HCT116 (cell line): ENCODE results near the gene ZSWIM7. TPM values are rescaled to one million over a fixed set of nuclear protein-coding genes. Genes with fewer than 3 reads are reported as not detected.

ENCODE experiments used
- ATAC-seq: fragments of 200-7000 bp; cut with Tn5 transposase; 2 replicates; pipeline ENCODE4 v1.9.1; 2020; ENCODE audit warnings: mild to moderate bottlenecking, moderate library complexity
- BruUV-seq: library from RNA; stranded (reverse); fragments of 400-500 nt; replicated peaks from 2 replicates; lab custom pipeline; 2021; lab: Mats Ljungman, UMichigan
- CTCF ChIA-PET: fragments of 300-600 bp; sonication (Branson Sonifier 250); formaldehyde crosslinking; loops from one replicate; lab custom pipeline; 2021; ENCODE audit warnings: antibody characterized with exemption; lab: Charles Lee
- POLR2A ChIA-PET: fragments of 300-600, 350-600 bp; sonication (Branson Sonifier 250); formaldehyde crosslinking; loops from one replicate; lab custom pipeline; 2021; ENCODE audit warnings: antibody characterized with exemption; lab: Charles Lee
- RAD21 ChIA-PET, 2 experiments: fragments of 300-600 bp; sonication (Branson Sonifier 250); formaldehyde crosslinking; loops; one replicate each; lab custom pipeline; 2023; ENCODE audit warnings: low total read pairs in 2 of 2; ENCODE audit not compliant: uncharacterized antibody in 2 of 2, unreplicated experiment in 2 of 2, low non-redundant PET in 1 of 2; lab: Charles Lee
- DNase-seq: peaks from one replicate; pipeline ENCODE4 v3.0.0-alpha.2; 2010; ENCODE audit warnings: low read depth, low spot score
- H2AFZ ChIP-seq: fragments of 200-600 bp; shearing (Covaris generic), sonication (generic); 2 replicates; pipeline ENCODE4 v1.6.1; 2017; ENCODE audit warnings: low read depth, mixed run types, mixed read lengths, antibody characterized with exemption, low read length; ENCODE audit not compliant: poor library complexity, severe bottlenecking
- H3K27ac ChIP-seq: 2 replicates; pipeline ENCODE4 v1.5.1; 2012; ENCODE audit warnings: low read depth, low read length
- H3K27me3 ChIP-seq: fragments of 200-600 bp; sonication (generic); 2 replicates; pipeline ENCODE4 v1.6.1; 2016; ENCODE audit warnings: mixed run types, low read length, mixed read lengths; ENCODE audit not compliant: insufficient read depth
- H3K36me3 ChIP-seq, 2 experiments: fragments of 200-500 bp in 1 of 2; fragments of 200-600 bp in 1 of 2; sonication (Bioruptor generic) in 1 of 2; sonication (generic) in 1 of 2; 2 replicates each; pipeline versions ENCODE4 v1.5.1 to v1.6.1; 2014 to 2016; ENCODE audit warnings: low read length in 2 of 2, inconsistent platforms in 1 of 2, mixed read lengths in 1 of 2, mixed run types in 1 of 2; ENCODE audit not compliant: insufficient read depth in 2 of 2, control insufficient read depth in 1 of 2
- H3K4me1 ChIP-seq, 2 experiments: fragments of 200-600 bp in 1 of 2; sonication (generic) in 1 of 2; 2 replicates each; pipeline versions ENCODE4 v1.5.1 to v1.6.1; 2012 to 2017; ENCODE audit warnings: low read length in 2 of 2, inconsistent platforms in 1 of 2, mild to moderate bottlenecking in 1 of 2, mixed read lengths in 1 of 2, mixed run types in 1 of 2, moderate library complexity in 1 of 2; ENCODE audit not compliant: insufficient read depth in 2 of 2, control insufficient read depth in 1 of 2
- H3K4me2 ChIP-seq: fragments of 200-600 bp; sonication (generic); 2 replicates; pipeline ENCODE4 v1.6.1; 2017; ENCODE audit warnings: mixed run types, low read length, mixed read lengths
- H3K4me3 ChIP-seq, 2 experiments: fragments of 200-600 bp in 1 of 2; sonication (generic) in 1 of 2; replicated peaks in 1 of 2; 2 replicates each; pipeline ENCODE4 v1.5.1; 2011 to 2016; ENCODE audit warnings: low read length in 2 of 2, control low read depth in 1 of 2, low read depth in 1 of 2, mild to moderate bottlenecking in 1 of 2, mixed read lengths in 1 of 2, mixed run types in 1 of 2
- H3K79me2 ChIP-seq: fragments of 200-600 bp; sonication (generic); 2 replicates; pipeline ENCODE4 v1.6.1; 2017; ENCODE audit warnings: mild to moderate bottlenecking, mixed run types, low read length, moderate library complexity, mixed read lengths; ENCODE audit not compliant: insufficient read depth
- H3K9ac ChIP-seq: fragments of 200-600 bp; sonication (generic); 2 replicates; pipeline ENCODE4 v1.6.1; 2016; ENCODE audit warnings: low read length, mixed read lengths
- H3K9me2 ChIP-seq: fragments of 200-600 bp; sonication (generic), shearing (Covaris generic); 2 replicates; pipeline ENCODE4 v1.6.1; 2017; ENCODE audit warnings: mixed run types, mild to moderate bottlenecking, moderate library complexity; ENCODE audit not compliant: insufficient read depth
- H3K9me3 ChIP-seq, 2 experiments: fragments of 200-500 bp in 1 of 2; fragments of 200-600 bp in 1 of 2; sonication (Bioruptor generic) in 1 of 2; sonication (generic) in 1 of 2; 2 replicates each; pipeline ENCODE4 v1.6.1; 2014 to 2017; ENCODE audit warnings: low read length in 2 of 2, mixed read lengths in 2 of 2, inconsistent platforms in 1 of 2, low read depth in 1 of 2, mild to moderate bottlenecking in 1 of 2, mixed run types in 1 of 2, moderate library complexity in 1 of 2; ENCODE audit not compliant: control insufficient read depth in 1 of 2, insufficient read depth in 1 of 2
- H4K20me1 ChIP-seq: fragments of 200-600 bp; sonication (generic), shearing (Covaris generic); 2 replicates; pipeline ENCODE4 v1.6.1; 2017; ENCODE audit warnings: mixed run types, mild to moderate bottlenecking, moderate library complexity; ENCODE audit not compliant: insufficient read depth
- CBX3 ChIP-seq: IDR thresholded peaks from 2 replicates; pipeline ENCODE4 v1.6.1; 2012; ENCODE audit warnings: low read depth
- CTCF ChIP-seq, 3 experiments: fragments of 200-600 bp in 1 of 3; sonication (generic) in 1 of 3; IDR thresholded peaks in 2 of 3; conservative IDR thresholded peaks in 1 of 3; 2 replicates each; pipeline ENCODE4 v1.5.1; 2012 to 2017; ENCODE audit warnings: low read depth in 2 of 3, low read length in 2 of 3, antibody characterized with exemption in 1 of 3, borderline replicate concordance in 1 of 3, control low read depth in 1 of 3, mild to moderate bottlenecking in 1 of 3, mixed read lengths in 1 of 3, mixed run types in 1 of 3, moderate library complexity in 1 of 3; ENCODE audit not compliant: insufficient read depth in 1 of 3
- ELF1 ChIP-seq: IDR thresholded peaks from 2 replicates; pipeline ENCODE4 v1.6.1; 2012; ENCODE audit warnings: low read depth, borderline replicate concordance
- EZH2 ChIP-seq: fragments of 200-600 bp; sonication (generic); IDR thresholded peaks from 2 replicates; pipeline ENCODE4 v1.6.1; 2017; ENCODE audit warnings: antibody characterized with exemption, mixed run types
- EZH2phosphoT487 ChIP-seq: fragments of 200-600 bp; IDR thresholded peaks from 2 replicates; pipeline ENCODE4 v1.6.1; 2018; ENCODE audit warnings: antibody characterized with exemption, borderline replicate concordance
- FOSL1 ChIP-seq: IDR thresholded peaks from 2 replicates; pipeline ENCODE4 v1.6.1; 2012; ENCODE audit warnings: low read depth
- JUND ChIP-seq: IDR thresholded peaks from 2 replicates; pipeline ENCODE4 v1.6.1; 2012
- POLR2A ChIP-seq: IDR thresholded peaks from 2 replicates; pipeline ENCODE4 v1.7.0; 2011; ENCODE audit warnings: borderline replicate concordance; ENCODE audit not compliant: insufficient read depth, insufficient read length; ENCODE audit errors: extremely low read depth
- POLR2AphosphoS5 ChIP-seq: IDR thresholded peaks from 2 replicates; pipeline ENCODE4 v1.6.1; 2011; ENCODE audit warnings: mild to moderate bottlenecking, low read depth, low read length, moderate library complexity
- REST ChIP-seq: IDR thresholded peaks from 2 replicates; pipeline ENCODE4 v1.6.1; 2012; ENCODE audit warnings: low read depth
- SIN3A ChIP-seq: IDR thresholded peaks from 2 replicates; pipeline ENCODE4 v1.6.1; 2012; ENCODE audit warnings: low read depth
- SP1 ChIP-seq: IDR thresholded peaks from 2 replicates; pipeline ENCODE4 v1.6.1; 2012; ENCODE audit warnings: low read depth
- TCF7L2 ChIP-seq: IDR thresholded peaks from 2 replicates; pipeline ENCODE4 v1.7.0; 2011; ENCODE audit warnings: borderline replicate concordance, inconsistent platforms; ENCODE audit not compliant: insufficient read depth, insufficient read length; ENCODE audit errors: extremely low read depth
- YY1 ChIP-seq: IDR thresholded peaks from 2 replicates; pipeline ENCODE4 v1.6.1; 2011; ENCODE audit warnings: low read length, low read depth, moderate library complexity, mild to moderate bottlenecking; ENCODE audit not compliant: insufficient replicate concordance; ENCODE audit errors: extremely low read depth
- ZFX ChIP-seq: fragments of 450-650 bp; IDR thresholded peaks from 2 replicates; pipeline ENCODE4 v1.6.1; 2017
- intact Hi-C: fragments of 100-400 bp; cut with micrococcal nuclease; formaldehyde crosslinking; loops from 2 replicates; pipeline ENCODE4 v1.10.0; 2022
- total RNA-seq: library from RNA; stranded (reverse); gene quantifications from one replicate; pipeline ENCODE4 v1.2.1, GENCODE V29; 2021; ENCODE audit not compliant: unreplicated experiment
- TF ChIP-seq, protein P1 (sequence below): IDR thresholded peaks from 2 replicates; pipeline ENCODE4 v1.6.1; 2012
- TF ChIP-seq, protein P2 (sequence below): IDR thresholded peaks from 2 replicates; pipeline ENCODE4 v1.6.1; 2012
- TF ChIP-seq, protein P3 (sequence below): IDR thresholded peaks from 2 replicates; pipeline ENCODE4 v1.6.1; 2011; ENCODE audit warnings: mild to moderate bottlenecking, low read length, moderate library complexity; ENCODE audit not compliant: insufficient replicate concordance; ENCODE audit errors: extremely low read depth

The ZSWIM7 gene
- total RNA-seq, 1 experiment from 2014 or later: 33.5 TPM

GRCh38 chr17:16040710-16041251 lies 41.3 kb upstream of the ZSWIM7 start:
- CTCF ChIA-PET: no interaction called here
- Histone ChIP-seq H3K4me3 (no peak overlapping the region), H3K4me1 (no peaks in the 10 kb centered on the region), H3K27me3 (no peaks in the 10 kb centered on the region), H3K9me3 (no peaks in the 10 kb centered on the region), H3K27ac (no peak overlapping the region), H3K9me2 (no peaks in the 10 kb centered on the region), H2AFZ (no peak overlapping the region), H3K79me2 (no peaks in the 10 kb centered on the region; the same call in 1 of the 2 replicates), H4K20me1 (no peaks in the 10 kb centered on the region), H3K9ac (no peak overlapping the region)
- intact Hi-C loops: no loop called here
- BruUV-seq: no TSS peak
- DNase-seq: no peak
- no peak for TF ChIP-seq FOSL1
- TF ChIP-seq POLR2A: no peak
- TF ChIP-seq SIN3A: no peak
- no peak for TF ChIP-seq EZH2
- TF ChIP-seq YY1: no peak
- no peak for TF ChIP-seq TCF7L2
- no peak for TF ChIP-seq SP1
- TF ChIP-seq ELF1: no peak
- TF ChIP-seq CBX3: no peak
- TF ChIP-seq, protein P1, sequence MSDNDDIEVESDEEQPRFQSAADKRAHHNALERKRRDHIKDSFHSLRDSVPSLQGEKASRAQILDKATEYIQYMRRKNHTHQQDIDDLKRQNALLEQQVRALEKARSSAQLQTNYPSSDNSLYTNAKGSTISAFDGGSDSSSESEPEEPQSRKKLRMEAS: no peak
- no peak for TF ChIP-seq ZFX
- TF ChIP-seq, protein P2, sequence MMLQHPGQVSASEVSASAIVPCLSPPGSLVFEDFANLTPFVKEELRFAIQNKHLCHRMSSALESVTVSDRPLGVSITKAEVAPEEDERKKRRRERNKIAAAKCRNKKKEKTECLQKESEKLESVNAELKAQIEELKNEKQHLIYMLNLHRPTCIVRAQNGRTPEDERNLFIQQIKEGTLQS: no peak
- TF ChIP-seq, protein P3, sequence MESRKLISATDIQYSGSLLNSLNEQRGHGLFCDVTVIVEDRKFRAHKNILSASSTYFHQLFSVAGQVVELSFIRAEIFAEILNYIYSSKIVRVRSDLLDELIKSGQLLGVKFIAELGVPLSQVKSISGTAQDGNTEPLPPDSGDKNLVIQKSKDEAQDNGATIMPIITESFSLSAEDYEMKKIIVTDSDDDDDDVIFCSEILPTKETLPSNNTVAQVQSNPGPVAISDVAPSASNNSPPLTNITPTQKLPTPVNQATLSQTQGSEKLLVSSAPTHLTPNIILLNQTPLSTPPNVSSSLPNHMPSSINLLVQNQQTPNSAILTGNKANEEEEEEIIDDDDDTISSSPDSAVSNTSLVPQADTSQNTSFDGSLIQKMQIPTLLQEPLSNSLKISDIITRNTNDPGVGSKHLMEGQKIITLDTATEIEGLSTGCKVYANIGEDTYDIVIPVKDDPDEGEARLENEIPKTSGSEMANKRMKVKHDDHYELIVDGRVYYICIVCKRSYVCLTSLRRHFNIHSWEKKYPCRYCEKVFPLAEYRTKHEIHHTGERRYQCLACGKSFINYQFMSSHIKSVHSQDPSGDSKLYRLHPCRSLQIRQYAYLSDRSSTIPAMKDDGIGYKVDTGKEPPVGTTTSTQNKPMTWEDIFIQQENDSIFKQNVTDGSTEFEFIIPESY: no peak
- no peak for TF ChIP-seq POLR2AphosphoS5
- no peak for TF ChIP-seq CTCF (IDR thresholded peaks at IDR 0.05 in 2 of 3, conservative IDR thresholded peaks at IDR 0.05 in 1 of 3; ENCODE audit: borderline replicate concordance in 1 of 3, insufficient read depth in 1 of 3, low read depth in 2 of 3, low read length in 2 of 3)
- TF ChIP-seq REST: no peak
- no peak for TF ChIP-seq EZH2phosphoT487
- no peak for TF ChIP-seq JUND
- TF ChIP-seq, all 23 proteins: peak for 0
- ChIA-PET RAD21 (no interaction called here), POLR2A (no interaction called here)
- Histone ChIP-seq H3K36me3 (peaks cover 41 to 60% of the 10 kb centered on the region in 2 experiments; a peak in 3 of 4 replicates), H3K4me2 (no peak overlapping the region)
- ATAC-seq: no peak
